ENCODE data around the gene GK2. TPM values are rescaled to one million over a fixed set of nuclear protein-coding genes. Genes with fewer than 3 reads are reported as not detected.

GK2 gene
- total and polyA plus RNA-seq, 9 of the 15 experiments (the other 6 are each of a cell fraction or from before 2014, with no cell fraction given): 0.07 TPM; not detected in 8

GRCh38 chr4:79445371-79445781, 37.3 kb upstream of the GK2 start:
- no peak overlapping the region for H3K9ac ChIP-seq (ENCODE audit: insufficient read depth in 1 of 2, low read depth in 2 of 2, low read length in 2 of 2)
- H3K79me2 ChIP-seq (ENCODE audit: control insufficient read depth, insufficient read depth, low read length): no peaks in the 10 kb centered on the region
- FAIRE-seq (no peak), ATAC-seq (no peak), DNase-seq (ENCODE audit: extremely low read depth in 1 of 4, low spot score in 3 of 4) (no peak)
- CTCF ChIA-PET (ENCODE audit: low intra/inter-chr PET ratio): no interaction called here
- no peaks in the 10 kb centered on the region for H4K20me1 ChIP-seq (replicated peaks; ENCODE audit: control insufficient read depth, insufficient read depth, low read length)
- no peak overlapping the region for H3K27ac ChIP-seq (ENCODE audit: extremely low read depth, low read depth, low read length)
- in situ Hi-C loops (cut with MboI) (no loop called here), intact Hi-C loops (cut with micrococcal nuclease) (no loop called here)
- TF ChIP-seq GATA2 (CRISPR knock-in tag; IDR thresholded peaks at IDR 0.05) (no peak), PTRF (tag; IDR thresholded peaks at IDR 0.05) (no peak), RBFOX2 (IDR thresholded peaks at IDR 0.05; ENCODE audit: low read depth, low read length) (no peak), ZNF785 (CRISPR knock-in tag; IDR thresholded peaks at IDR 0.05) (no peak)
- H3K9me1 ChIP-seq (ENCODE audit: control insufficient read depth, insufficient read depth, low read length): no peaks in the 10 kb centered on the region
- H2AFZ ChIP-seq (ENCODE audit: low read depth, low read length): no peak overlapping the region
- WGBS (ENCODE audit: insufficient coverage, low coverage, missing lambda C conversion rate): 2% methylated on average over 5 of the region's 5 CpGs
- no TSS peak for BruUV-seq (replicated peaks)
- no peak overlapping the region for H3K4me2 ChIP-seq (ENCODE audit: insufficient read depth, low read length)
- no peaks in the 10 kb centered on the region for H3K4me1 ChIP-seq (replicated peaks in 1 of 2; ENCODE audit: control insufficient read depth in 2 of 2, insufficient read depth in 2 of 2, low read length in 2 of 2)
- no peaks in the 10 kb centered on the region for H3K36me3 ChIP-seq (ENCODE audit: control insufficient read depth, insufficient read depth, low read length)
- no peaks in the 10 kb centered on the region for H3K27me3 ChIP-seq (ENCODE audit: control insufficient read depth in 2 of 2, insufficient read depth in 2 of 2, low read length in 2 of 2)
- POLR2A ChIA-PET: interaction anchor here (1.1 kb wide), 1 partner anchor 11 kb away, joined by 3 read pairs; no protein-coding TSS in a partner anchor
- no peaks in the 10 kb centered on the region for H3K9me3 ChIP-seq (replicated peaks; ENCODE audit: control insufficient read depth, insufficient read depth, low read depth, low read length)
- no peak overlapping the region for H3K4me3 ChIP-seq

- Histone ChIP-seq H3K79me2 (ENCODE audit: control insufficient read depth, insufficient read depth, low read length) (no peaks in the 10 kb centered on the region), H3K9ac (ENCODE audit: insufficient read depth in 1 of 2, low read depth in 2 of 2, low read length in 2 of 2) (no peak overlapping the region), H4K20me1 (replicated peaks; ENCODE audit: control insufficient read depth, insufficient read depth, low read length) (no peaks in the 10 kb centered on the region), H3K27ac (ENCODE audit: extremely low read depth, low read depth, low read length) (no peak overlapping the region), H3K9me1 (ENCODE audit: control insufficient read depth, insufficient read depth, low read length) (no peaks in the 10 kb centered on the region), H3K36me3 (ENCODE audit: control insufficient read depth, insufficient read depth, low read length) (no peaks in the 10 kb centered on the region), H3K4me3 (no peak overlapping the region), H3K9me3 (replicated peaks; ENCODE audit: control insufficient read depth, insufficient read depth, low read depth, low read length) (no peaks in the 10 kb centered on the region), H3K4me1 (replicated peaks in 1 of 2; ENCODE audit: control insufficient read depth in 2 of 2, insufficient read depth in 2 of 2, low read length in 2 of 2) (no peaks in the 10 kb centered on the region), H3K4me2 (ENCODE audit: insufficient read depth, low read length) (no peak overlapping the region), H3K27me3 (ENCODE audit: control insufficient read depth in 2 of 2, insufficient read depth in 2 of 2, low read length in 2 of 2) (no peaks in the 10 kb centered on the region), H2AFZ (ENCODE audit: low read depth, low read length) (no peak overlapping the region)
- WGBS (ENCODE audit: insufficient coverage, low coverage, missing lambda C conversion rate): 36% methylated on average over 3 of the region's 3 CpGs
- ChIA-PET POLR2A (no interaction called here), CTCF (ENCODE audit: low intra/inter-chr PET ratio) (no interaction called here)
- in situ Hi-C loops (cut with MboI): no loop called here
- no TSS peak for BruUV-seq (replicated peaks)
- no peak for FAIRE-seq
- no peak for DNase-seq (ENCODE audit: extremely low read depth in 1 of 4, low spot score in 3 of 4)
- intact Hi-C loops (cut with micrococcal nuclease): no loop called here
- ATAC-seq: no peak
- TF ChIP-seq COPS2 (conservative IDR thresholded peaks at IDR 0.05): no peak
- no peak for TF ChIP-seq ZNF316 (IDR thresholded peaks at IDR 0.05)
- TF ChIP-seq ZNF655 (CRISPR knock-in tag; IDR thresholded peaks at IDR 0.05): no peak
- no peak for TF ChIP-seq PBX2 (CRISPR knock-in tag; IDR thresholded peaks at IDR 0.05; ENCODE audit: low read depth)
- TF ChIP-seq PBX2 (tag; conservative IDR thresholded peaks at IDR 0.05; ENCODE audit: low read depth): no peak
- TF ChIP-seq JUND (IDR thresholded peaks at IDR 0.05; ENCODE audit: borderline replicate concordance, low read depth, low read length): no peak
- TF ChIP-seq JUND (tag; IDR thresholded peaks at IDR 0.05; ENCODE audit: borderline replicate concordance, low read depth, low read length): no peak
- TF ChIP-seq MAX (CRISPR knock-in tag; IDR thresholded peaks at IDR 0.05): no peak
- TF ChIP-seq ZNF146 (CRISPR knock-in tag; IDR thresholded peaks at IDR 0.05; ENCODE audit: unreplicated experiment): no peak
Measured at GRCh38 chr4:79442422-79442821, 34.4 kb upstream of the GK2 start.
